K562 (cell line): ENCODE data around the gene TMEM120B. TPM values are rescaled to one million over a fixed set of nuclear protein-coding genes. Genes with fewer than 3 reads are reported as not detected.

Source experiments
- ATAC-seq: fragments of 200-7000 bp; cut with Tn5 transposase; 3 replicates; pipeline ENCODE4 v1.9.1; 2020; ENCODE audit warnings: moderate library complexity
- BruUV-seq: library from RNA; stranded (reverse); fragments of 400-500 nt; replicated peaks from 2 replicates; lab custom pipeline; 2021; lab: Mats Ljungman, UMichigan
- CTCF ChIA-PET: fragments of 300-600 bp; formaldehyde crosslinking; extraction: SDS; loops from one replicate; lab custom pipeline; 2021; ENCODE audit warnings: low intra/inter-chr PET ratio; lab: Yijun Ruan, JAX
- POLR2A ChIA-PET: fragments of 300-600, 350-650 bp; sonication (Branson Sonifier 250); formaldehyde crosslinking; extraction: SDS; loops from one replicate; lab custom pipeline; 2021; ENCODE audit warnings: antibody characterized with exemption, inconsistent platforms; lab: Yijun Ruan, JAX
- DNase-seq, 4 experiments: peaks; one replicate each; pipeline versions ENCODE4 v3.0.0 to v3.0.0-alpha.2; 2011 to 2018; ENCODE audit warnings: low spot score in 3 of 4, mixed read lengths in 3 of 4; ENCODE audit errors: extremely low read depth in 1 of 4
- FAIRE-seq: peaks from 2 replicates; lab custom pipeline; 2011; peaks lifted over from hg19 to GRCh38; lab: Jason Lieb, UNC
- H2AFZ ChIP-seq: 2 replicates; pipeline ENCODE4 v1.6.0; 2011; ENCODE audit warnings: low read depth, low read length, control low read depth, inconsistent platforms
- H3K27ac ChIP-seq: fragments of 200-600 bp; 3 replicates; pipeline ENCODE4 v1.8.0; 2011; ENCODE audit warnings: low read depth, mild to moderate bottlenecking, control low read depth, inconsistent platforms, low read length, moderate library complexity, mixed read lengths; ENCODE audit errors: extremely low read depth
- H3K27me3 ChIP-seq, 2 experiments: fragments of 300-600 bp in 1 of 2; 2 replicates in 1 of 2; 3 replicates in 1 of 2; pipeline versions ENCODE4 v1.6.0 to v1.8.0; 2011; ENCODE audit warnings: inconsistent platforms in 2 of 2, low read length in 2 of 2, mild to moderate bottlenecking in 1 of 2, mixed read lengths in 1 of 2, moderate library complexity in 1 of 2; ENCODE audit not compliant: control insufficient read depth in 2 of 2, insufficient read depth in 2 of 2
- H3K36me3 ChIP-seq: fragments of 300-600 bp; 3 replicates; pipeline ENCODE4 v1.8.0; 2011; ENCODE audit warnings: mild to moderate bottlenecking, low read length, inconsistent platforms; ENCODE audit not compliant: control insufficient read depth, insufficient read depth
- H3K4me1 ChIP-seq, 2 experiments: fragments of 200-600 bp in 1 of 2; replicated peaks in 1 of 2; 2 replicates in 1 of 2; 3 replicates in 1 of 2; pipeline versions ENCODE4 v1.5.1 to v1.8.0; 2011; ENCODE audit warnings: inconsistent platforms in 2 of 2, low read length in 2 of 2, mild to moderate bottlenecking in 1 of 2, mixed read lengths in 1 of 2, moderate library complexity in 1 of 2; ENCODE audit not compliant: control insufficient read depth in 2 of 2, insufficient read depth in 2 of 2
- H3K4me2 ChIP-seq: 2 replicates; pipeline ENCODE4 v1.6.1; 2011; ENCODE audit warnings: low read length, control low read depth, inconsistent platforms, mixed read lengths; ENCODE audit not compliant: insufficient read depth
- H3K4me3 ChIP-seq: fragments of 200-600 bp; sonication (generic), shearing (Covaris generic); 2 replicates; pipeline ENCODE4 v1.5.1; 2016; ENCODE audit warnings: control low read depth, inconsistent platforms
- H3K79me2 ChIP-seq: fragments of 200-600 bp; 3 replicates; pipeline ENCODE4 v1.8.0; 2011; ENCODE audit warnings: low read length, inconsistent platforms; ENCODE audit not compliant: control insufficient read depth, insufficient read depth
- H3K9ac ChIP-seq, 2 experiments: 2 replicates each; pipeline versions ENCODE4 v1.6.0 to v1.6.1; 2011; ENCODE audit warnings: low read depth in 2 of 2, low read length in 2 of 2, control low read depth in 1 of 2, inconsistent platforms in 1 of 2, mild to moderate bottlenecking in 1 of 2, mixed read lengths in 1 of 2; ENCODE audit not compliant: insufficient read depth in 1 of 2
- H3K9me1 ChIP-seq: one replicate; pipeline ENCODE4 v1.6.0; 2011; ENCODE audit warnings: inconsistent platforms, mild to moderate bottlenecking, low read length, moderate library complexity; ENCODE audit not compliant: control insufficient read depth, insufficient read depth
- H3K9me3 ChIP-seq: replicated peaks from 2 replicates; pipeline ENCODE4 v1.5.1; 2011; ENCODE audit warnings: low read depth, low read length, inconsistent platforms; ENCODE audit not compliant: control insufficient read depth, insufficient read depth
- H4K20me1 ChIP-seq: replicated peaks from 2 replicates; pipeline ENCODE4 v1.6.1; 2011; ENCODE audit warnings: low read length, inconsistent platforms, mixed read lengths; ENCODE audit not compliant: control insufficient read depth, insufficient read depth
- FOS ChIP-seq: IDR thresholded peaks from 3 replicates; pipeline ENCODE4 v1.6.1; 2011; ENCODE audit not compliant: insufficient read length; ENCODE audit errors: extremely low read depth
- GMEB1 ChIP-seq: fragments of 250-450 bp; sonication (Bioruptor Pico); IDR thresholded peaks from 2 replicates; pipeline ENCODE4 v1.4.0; 2020; ENCODE audit warnings: mild to moderate bottlenecking
- GTF2F1 ChIP-seq: IDR thresholded peaks from 2 replicates; pipeline ENCODE4 v1.6.1; 2011; ENCODE audit warnings: low read depth, low read length, improper control_type of control experiment
- POLR2G ChIP-seq: fragments of 200-400 bp; formaldehyde crosslinking; IDR thresholded peaks from 2 replicates; pipeline ENCODE4 v1.6.1; 2017; ENCODE audit warnings: low read depth, mild to moderate bottlenecking, antibody characterized with exemption, low read length, moderate library complexity
- WGBS: fragments of 100-300 bp; shearing (Covaris generic); methylation state at CpG from one replicate; pipeline ENCODE4 v1.1.6; 2016; ENCODE audit warnings: low coverage, mixed read lengths; ENCODE audit not compliant: insufficient coverage; ENCODE audit errors: missing lambda C conversion rate; 5-methylcytosine and 5-hydroxymethylcytosine counted together
- in situ Hi-C: fragments of 300-500 bp; cut with MboI; formaldehyde crosslinking; loops from 4 replicates; pipeline ENCODE4 v1.15.0; 2018; ENCODE audit warnings: inconsistent platforms, mixed read lengths
- intact Hi-C: fragments of 100-400 bp; cut with micrococcal nuclease; formaldehyde crosslinking; loops from 2 replicates; pipeline ENCODE4 v1.14.2; 2022
- polyA plus RNA-seq, 8 experiments: library from polyadenylated mRNA; depleted of rRNA in 4 of 8; stranded (reverse) in 5 of 8; unstranded in 3 of 8; fragments of >200 nt; fragmentation: Nextera tagmentation in 2 of 8; fragmentation: Illumina TruSeq in 1 of 8; extraction: Ambion mirVana in 2 of 8; extraction: Trizol in 1 of 8; gene quantifications; 2 replicates each; pipeline versions ENCODE4 v1.2.1 to v1.2.3, GENCODE V29; 2011 to 2014; ENCODE audit warnings: inconsistent platforms in 1 of 8, missing spikeins in 1 of 8
- total RNA-seq, 7 experiments: library from RNA; depleted of rRNA in 6 of 7; stranded (reverse); fragments of >200 nt in 6 of 7; fragmentation: Illumina TruSeq in 2 of 7; extraction: Trizol in 2 of 7; gene quantifications; 2 replicates each; pipeline versions ENCODE4 v1.2.1 to v1.2.3, GENCODE V29; 2011 to 2021; ENCODE audit warnings: low replicate concordance in 1 of 7
- TF ChIP-seq, protein P1 (sequence below), 3 experiments: fragments of 200-800 bp in 1 of 3; sonication (Bioruptor generic) in 1 of 3; sonication (generic) in 1 of 3; formaldehyde crosslinking in 1 of 3; IDR thresholded peaks; 2 replicates each; pipeline versions ENCODE4 v1.6.1 to v1.8.0; 2016 to 2022; ENCODE audit warnings: mild to moderate bottlenecking in 2 of 3, missing compliant biosample characterization in 2 of 3, missing genetic modification characterization in 2 of 3, missing genetic modification reagents in 1 of 3

TMEM120B gene
- total and polyA plus RNA-seq, 9 of the 15 experiments (the other 6 are each of a cell fraction or from before 2014, with no cell fraction given), result 1.7 to 18.6 (median 7.4) TPM

- TF ChIP-seq GTF2F1 (no peak), GMEB1 (CRISPR knock-in tag) (no peak)
Measured at GRCh38 chr12:121806546-121807423, 94.2 kb downstream of the TMEM120B start (continued).

DNA sequence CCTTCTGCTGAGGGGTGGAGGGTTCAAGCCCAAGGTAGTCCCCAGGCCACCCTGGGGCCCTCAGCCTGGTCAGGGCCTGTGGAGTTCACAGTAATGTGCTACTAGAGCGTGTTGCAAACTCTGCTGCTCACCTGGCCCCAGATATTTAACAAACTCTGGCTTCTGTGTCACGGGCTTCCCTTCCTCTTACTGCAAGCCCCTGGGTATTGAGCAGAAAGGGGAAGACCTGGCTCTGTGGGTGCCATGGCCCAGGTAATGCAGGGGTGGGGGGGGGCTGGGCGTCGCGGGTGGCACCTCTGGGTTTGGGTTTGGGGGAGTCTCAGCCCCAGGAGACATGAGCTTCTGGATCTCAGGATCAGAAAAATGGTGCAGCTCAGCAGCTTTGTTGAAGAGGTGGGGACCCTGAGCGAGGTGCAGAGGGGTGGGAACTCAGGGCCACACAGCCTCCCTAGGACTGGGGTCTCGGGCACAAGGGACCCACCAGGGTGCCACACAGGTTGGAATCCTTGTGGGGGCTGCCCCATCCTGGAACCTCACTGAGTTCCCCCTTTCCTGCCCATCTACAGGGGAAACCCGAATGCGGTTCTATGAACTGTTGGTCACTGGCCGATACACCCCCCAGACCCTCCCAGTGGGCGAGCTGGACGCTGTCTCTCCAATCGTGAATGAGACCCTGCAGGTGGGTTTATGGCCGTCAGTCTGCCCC is 95.2 kb downstream of the TMEM120B start:
- no TSS peak for BruUV-seq
- Histone ChIP-seq H4K20me1 (peaks cover 24% of the 10 kb centered on the region), H3K79me2 (peaks cover 83% of the 10 kb centered on the region), H3K4me2 (no peak overlapping the region), H3K9me3 (no peaks in the 10 kb centered on the region), H3K36me3 (peaks cover 61% of the 10 kb centered on the region), H3K9ac (peak overlapping the region in 1 of 2 experiments; percentile 80; a peak in 2 of 4 replicates), H3K27ac (no peak overlapping the region), H3K4me3 (no peak overlapping the region), H2AFZ (no peak overlapping the region), H3K4me1 (peaks cover 22 to 70% of the 10 kb centered on the region in 2 experiments), H3K9me1 (no peaks in the 10 kb centered on the region), H3K27me3 (no peaks in the 10 kb centered on the region)
- FAIRE-seq, result no peak
- TF ChIP-seq FOS, result no peak
- TF ChIP-seq, protein P1, sequence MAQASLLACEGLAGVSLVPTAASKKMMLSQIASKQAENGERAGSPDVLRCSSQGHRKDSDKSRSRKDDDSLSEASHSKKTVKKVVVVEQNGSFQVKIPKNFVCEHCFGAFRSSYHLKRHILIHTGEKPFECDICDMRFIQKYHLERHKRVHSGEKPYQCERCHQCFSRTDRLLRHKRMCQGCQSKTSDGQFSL (CRISPR knock-in tag; IDR thresholded peaks at IDR 0.05), result peak; percentile 52; the same call in 1 of the 2 replicates
- TF ChIP-seq, protein P1 (tag; IDR thresholded peaks at IDR 0.05), result no peak; a peak in 1 of 4 replicates
- TF ChIP-seq POLR2G, result 0 out of 2 replicates have a peak, but pooled peaks have one; percentile 4
- POLR2A ChIA-PET, result interaction anchor here (0.7 to 12.1 kb wide), 3 partner anchors 13 to 81 kb away, joined by 3 to 194 read pairs (median 4); partner anchors contain the start of genes PSMD9 and RHOF
- 86% methylated on average over 7 of the region's 14 CpGs for WGBS
- no peak for DNase-seq
- in situ Hi-C loops, result no loop called here
- CTCF ChIA-PET, result no interaction called here
- ATAC-seq, result no peak
- intact Hi-C loops, result no loop called here
